Measurements from ENCODE around the gene S100A2.

Gene S100A2

DNA sequence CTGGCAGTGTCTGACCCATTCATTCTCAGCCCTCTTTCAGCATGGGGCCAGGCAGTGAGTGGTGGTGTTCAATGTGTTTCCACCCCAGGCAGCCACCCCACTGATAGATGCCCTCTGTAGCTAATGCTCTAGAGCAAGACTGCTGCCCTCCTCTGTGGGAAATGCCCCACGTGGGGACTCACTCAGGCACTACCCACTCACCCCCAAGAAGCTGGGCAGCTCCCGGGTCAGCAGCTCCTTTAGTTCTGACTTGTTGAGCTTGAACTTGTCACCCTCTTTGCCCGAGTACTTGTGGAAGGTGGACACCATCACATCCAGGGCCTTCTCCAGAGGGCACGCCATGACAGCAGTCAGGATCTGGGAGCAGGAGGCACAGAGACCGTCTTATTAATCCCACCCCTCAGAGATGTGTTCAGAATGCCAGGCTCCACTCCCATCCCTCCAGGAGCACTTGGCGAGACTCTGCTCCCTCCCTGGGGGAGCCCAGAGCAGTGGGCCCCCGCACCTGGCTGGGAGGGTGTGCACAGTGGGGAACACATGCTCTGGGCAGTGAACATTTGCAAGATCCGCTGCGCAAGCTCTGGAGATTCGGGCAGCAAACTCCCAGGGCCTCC lies 21.1 kb downstream of the S100A2 start:
- Histone ChIP-seq H2AFZ (ENCODE audit: low read length, unreplicated experiment) (peak overlapping the region; percentile 67), H3K27me3 (ENCODE audit: insufficient read depth, low read length) (no peaks in the 10 kb centered on the region), H3K4me1 (ENCODE audit: control insufficient read depth, insufficient read depth, low read length, unreplicated experiment) (peaks cover 55% of the 10 kb centered on the region), H3K27ac (ENCODE audit: low read depth, low read length) (peak overlapping the region; percentile 49; the same call in 1 of the 2 replicates), H3K36me3 (ENCODE audit: insufficient read depth, low read length) (no peaks in the 10 kb centered on the region), H3K4me3 (ENCODE audit: low read depth, low read length) (peak overlapping the region; percentile 64), H3K79me2 (ENCODE audit: control insufficient read depth, insufficient read depth, low read length, unreplicated experiment) (no peaks in the 10 kb centered on the region)

DNA sequence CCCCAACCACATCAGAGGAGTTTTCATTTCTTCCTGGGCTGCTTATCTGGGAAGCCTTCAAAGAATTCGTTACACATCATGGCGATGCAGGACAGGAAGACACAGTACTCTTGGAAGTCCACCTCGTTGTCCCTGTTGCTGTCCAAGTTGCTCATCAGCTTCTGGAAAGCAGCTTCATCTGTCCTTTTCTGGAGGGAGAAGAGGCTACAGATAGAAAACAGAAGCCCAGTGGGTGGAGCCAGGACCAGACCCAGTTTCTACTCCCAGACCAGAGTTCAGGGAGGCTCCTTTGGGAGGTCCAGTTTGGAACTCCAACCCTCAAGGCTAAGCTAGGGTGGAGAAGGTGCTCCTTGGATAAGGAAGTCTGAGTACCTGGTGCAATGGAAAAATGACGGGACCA lies 21.9 kb downstream of the S100A2 start:
- H3K36me3 ChIP-seq (ENCODE audit: insufficient read depth, low read length): no peaks in the 10 kb centered on the region
- no peaks in the 10 kb centered on the region for H3K27me3 ChIP-seq (ENCODE audit: insufficient read depth, low read length)
- H3K4me1 ChIP-seq (ENCODE audit: control insufficient read depth, insufficient read depth, low read length, unreplicated experiment): peaks cover 46% of the 10 kb centered on the region
- no peak overlapping the region for H2AFZ ChIP-seq (ENCODE audit: low read length, unreplicated experiment)
- peak overlapping the region; percentile 64; the same call in 1 of the 2 replicates for H3K4me3 ChIP-seq (ENCODE audit: low read depth, low read length)
- H3K27ac ChIP-seq (ENCODE audit: low read depth, low read length): no peak overlapping the region
- H3K79me2 ChIP-seq (ENCODE audit: control insufficient read depth, insufficient read depth, low read length, unreplicated experiment): no peaks in the 10 kb centered on the region

DNA sequence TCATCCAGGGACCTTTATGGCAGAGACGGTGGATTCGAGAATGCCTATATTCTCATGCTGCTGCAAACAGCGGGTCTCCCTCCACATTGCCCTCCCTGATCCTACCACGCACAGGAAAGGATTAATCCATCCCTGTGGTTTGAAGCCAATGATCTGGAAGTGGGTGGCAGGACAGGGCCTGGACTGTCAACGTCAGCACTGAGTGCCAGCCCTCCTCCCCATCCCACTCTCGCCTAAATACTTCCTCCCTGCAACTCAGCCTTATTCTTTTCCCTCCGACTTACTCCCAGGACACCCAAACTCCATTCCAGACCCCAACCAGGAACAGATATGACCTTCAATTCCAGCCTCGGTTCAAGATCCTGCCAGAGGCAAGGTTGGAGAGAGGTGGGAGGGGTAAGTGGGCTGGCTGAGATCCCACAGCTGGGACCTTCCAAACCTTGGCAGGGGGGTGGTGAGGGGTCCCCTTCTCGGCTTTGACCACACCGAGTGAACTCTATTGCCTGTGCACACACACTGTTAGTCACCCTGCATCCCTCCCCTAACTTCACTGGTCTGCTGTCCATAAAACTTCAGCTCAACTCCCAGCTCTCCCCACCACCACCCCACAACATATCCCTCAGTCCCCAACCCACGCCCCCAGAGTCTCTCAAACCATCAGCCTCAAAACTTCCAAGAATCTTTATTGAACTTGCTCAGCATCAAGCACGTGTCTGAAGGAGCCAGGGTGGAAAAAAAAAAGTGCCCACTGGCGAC lies 22.5 kb downstream of the S100A2 start:
- H3K79me2 ChIP-seq (ENCODE audit: control insufficient read depth, insufficient read depth, low read length, unreplicated experiment): no peaks in the 10 kb centered on the region
- no peaks in the 10 kb centered on the region for H3K36me3 ChIP-seq (ENCODE audit: insufficient read depth, low read length)
- no peaks in the 10 kb centered on the region for H3K27me3 ChIP-seq (ENCODE audit: insufficient read depth, low read length)
- H3K4me3 ChIP-seq (ENCODE audit: low read depth, low read length): no peak overlapping the region
- no peak overlapping the region for H3K27ac ChIP-seq (ENCODE audit: low read depth, low read length)
- H3K4me1 ChIP-seq (ENCODE audit: control insufficient read depth, insufficient read depth, low read length, unreplicated experiment): peaks cover 40% of the 10 kb centered on the region
- no peak overlapping the region for H2AFZ ChIP-seq (ENCODE audit: low read length, unreplicated experiment)

DNA sequence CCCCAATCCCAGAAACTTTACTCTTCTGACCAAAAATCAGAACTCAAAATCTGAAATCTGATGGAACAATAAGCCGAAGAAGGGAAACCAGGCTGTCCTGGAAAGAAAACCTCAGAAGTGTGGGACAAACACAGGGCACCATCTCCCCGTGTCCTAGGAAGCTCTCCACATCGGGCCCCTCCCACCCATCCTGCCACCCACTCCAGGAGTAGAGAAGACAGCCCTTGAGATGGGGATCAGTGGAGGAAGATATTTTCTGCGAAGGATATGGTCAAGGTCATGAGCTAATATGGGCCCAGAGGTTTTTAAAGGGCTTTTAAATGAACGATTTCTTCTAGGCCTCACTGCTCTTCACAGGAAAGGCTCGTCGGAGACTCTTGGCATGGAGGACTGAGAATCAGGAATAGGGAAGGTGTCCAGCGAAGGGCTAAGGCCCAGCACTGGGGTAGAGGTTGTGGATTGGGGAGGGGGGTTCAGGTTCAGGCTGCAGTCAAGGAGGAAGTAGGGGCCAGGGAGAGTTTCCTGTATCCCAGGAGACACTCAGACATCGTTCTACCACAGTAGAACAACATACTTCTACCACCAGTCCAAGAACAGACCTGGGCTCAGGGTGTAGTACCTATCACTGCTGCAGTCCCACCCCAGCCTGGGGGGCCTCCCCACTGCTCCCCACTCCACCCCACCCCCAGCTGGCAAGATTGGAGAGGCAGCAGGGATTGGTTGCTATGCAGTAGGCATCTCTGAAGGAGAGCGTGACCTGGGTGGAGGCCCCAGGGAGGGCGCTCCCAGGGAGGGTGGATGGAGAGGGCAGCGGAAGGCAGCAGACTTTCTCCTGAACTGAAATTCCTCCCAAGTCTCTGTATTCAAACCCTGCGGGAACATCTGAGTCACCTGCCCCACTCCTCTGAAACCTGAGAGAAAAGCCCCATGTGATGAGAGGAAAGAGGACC lies 23.7 kb downstream of the S100A2 start:
- Histone ChIP-seq H3K79me2 (ENCODE audit: control insufficient read depth, insufficient read depth, low read length, unreplicated experiment) (no peaks in the 10 kb centered on the region), H3K27me3 (ENCODE audit: insufficient read depth, low read length) (no peaks in the 10 kb centered on the region), H3K36me3 (ENCODE audit: insufficient read depth, low read length) (no peaks in the 10 kb centered on the region), H3K27ac (ENCODE audit: low read depth, low read length) (no peak overlapping the region), H3K4me1 (ENCODE audit: control insufficient read depth, insufficient read depth, low read length, unreplicated experiment) (peaks cover 37% of the 10 kb centered on the region), H2AFZ (ENCODE audit: low read length, unreplicated experiment) (no peak overlapping the region), H3K4me3 (ENCODE audit: low read depth, low read length) (no peak overlapping the region)

DNA sequence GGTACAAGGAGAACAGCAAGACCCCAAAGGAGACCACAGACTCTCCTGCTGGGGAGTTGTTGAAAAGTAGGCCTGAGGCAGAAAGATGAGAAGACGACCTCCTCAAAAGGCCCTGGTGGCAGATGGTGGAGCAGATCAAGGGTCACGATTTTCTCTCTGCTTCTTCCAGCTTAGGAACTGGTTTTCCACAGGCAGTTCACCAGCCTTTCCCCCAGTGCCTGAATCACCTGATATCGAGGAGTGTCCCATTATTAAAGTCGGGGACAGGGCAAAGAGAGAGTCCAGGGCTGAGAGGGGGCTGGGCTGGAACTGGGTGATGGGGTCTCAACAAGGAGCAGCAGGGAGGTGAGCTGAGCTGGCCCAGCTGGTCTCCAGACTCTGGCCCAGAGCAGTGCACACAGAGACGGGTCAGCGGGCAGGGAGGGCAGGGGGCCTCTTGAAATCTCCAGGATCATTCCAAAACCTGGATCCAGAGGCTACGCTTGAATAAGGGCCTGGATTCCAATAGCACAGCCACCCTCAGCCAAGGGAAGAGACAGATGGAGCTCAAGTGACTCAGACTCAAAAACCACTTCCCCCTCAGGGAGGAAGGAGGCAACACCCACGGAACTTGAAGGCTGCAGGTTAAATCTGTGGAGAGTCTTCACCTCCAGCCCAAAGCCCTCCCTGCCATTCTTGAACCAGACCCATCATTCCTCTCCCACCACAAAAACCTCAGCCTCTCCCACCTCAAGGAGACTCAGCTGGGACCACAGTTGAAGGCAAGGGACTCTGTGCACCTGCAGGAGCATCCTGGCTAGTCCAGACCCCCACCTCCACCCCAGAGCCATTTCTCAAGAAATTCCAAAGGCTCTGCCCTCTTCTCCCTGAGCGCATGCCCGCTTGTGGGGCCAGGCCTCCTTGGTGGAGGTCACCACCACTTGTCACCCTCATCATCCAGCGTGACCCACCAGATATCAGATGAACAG lies 25.0 kb downstream of the S100A2 start, which contains the start of gene S100A5:
Gene S100A5 (minus strand): TSS at position 541 of the 968 bp plus-strand sequence. CDS start 743 bp downstream, outside the sequence.
- no peak within 1 kb of the TSS for H3K27ac ChIP-seq (ENCODE audit: low read depth, low read length)
- H3K79me2 ChIP-seq (ENCODE audit: control insufficient read depth, insufficient read depth, low read length, unreplicated experiment): peaks cover 1% of the 10 kb centered on the region
- H2AFZ ChIP-seq (ENCODE audit: low read length, unreplicated experiment): no peak within 1 kb of the TSS
- peaks cover 33% of the 10 kb centered on the region for H3K4me1 ChIP-seq (ENCODE audit: control insufficient read depth, insufficient read depth, low read length, unreplicated experiment)
- H3K4me3 ChIP-seq (ENCODE audit: low read depth, low read length): no peak within 1 kb of the TSS
- no peaks in the 10 kb centered on the region for H3K36me3 ChIP-seq (ENCODE audit: insufficient read depth, low read length)
- H3K27me3 ChIP-seq (ENCODE audit: insufficient read depth, low read length): no peaks in the 10 kb centered on the region

DNA sequence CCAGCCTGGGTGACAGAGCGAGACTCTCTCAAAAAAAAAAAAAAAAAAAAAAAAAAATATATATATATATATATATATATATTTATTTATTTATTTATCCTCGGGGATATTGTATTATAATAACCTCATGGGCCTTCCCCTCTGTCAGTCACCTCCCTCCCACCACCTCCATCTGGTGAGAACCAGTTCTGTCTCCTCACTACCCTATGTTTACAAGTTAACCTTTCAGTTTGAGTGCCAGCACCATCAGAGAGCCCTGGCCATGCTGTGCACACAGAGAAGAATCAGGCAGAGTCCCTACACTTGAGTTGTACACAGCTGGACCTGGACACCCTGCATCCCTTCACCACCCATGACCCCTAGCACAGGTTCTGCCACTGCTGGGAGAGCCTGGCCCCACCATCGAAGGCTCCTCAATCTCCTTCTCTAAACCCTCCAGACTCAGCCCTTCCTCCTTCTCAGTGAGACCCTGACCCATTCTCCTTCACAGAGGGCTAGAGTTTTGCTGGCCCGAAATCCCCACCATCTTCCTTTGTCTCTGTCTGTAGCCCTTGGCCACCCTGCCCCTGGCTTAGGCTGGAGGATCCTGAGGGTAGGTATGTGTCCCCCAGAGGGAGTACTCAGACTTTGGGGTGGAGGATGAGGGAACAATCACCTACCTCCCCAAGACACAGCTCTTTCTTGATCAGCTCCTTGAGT lies 26.1 kb downstream of the S100A2 start:
- H3K4me3 ChIP-seq (ENCODE audit: low read depth, low read length): no peak overlapping the region
- no peak overlapping the region for H2AFZ ChIP-seq (ENCODE audit: low read length, unreplicated experiment)

DNA sequence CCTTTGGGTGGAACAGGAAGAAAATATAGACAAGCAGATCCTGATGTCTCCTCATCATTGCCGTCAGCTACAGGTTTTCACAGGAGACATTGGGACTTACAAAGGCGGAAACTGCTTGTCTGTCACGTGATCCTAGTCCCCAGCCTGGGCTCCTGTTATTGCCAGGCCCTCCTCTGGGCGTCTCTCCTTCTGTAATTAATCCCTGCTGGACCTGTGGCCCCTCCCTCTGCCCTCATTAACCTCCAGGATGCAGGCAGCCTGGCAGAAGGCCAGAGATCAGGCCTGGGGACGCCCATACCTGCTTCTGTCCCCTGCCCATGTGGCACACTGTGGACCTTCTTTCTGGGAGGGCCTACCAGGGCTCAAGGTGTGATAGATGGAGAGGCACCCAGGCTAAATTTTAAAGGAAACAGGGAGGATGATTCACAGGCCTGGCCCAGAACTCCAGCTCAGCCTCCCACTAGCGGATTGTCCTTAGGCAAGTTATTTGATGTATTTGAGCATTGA lies 27.3 kb downstream of the S100A2 start:
- Histone ChIP-seq H3K4me3 (ENCODE audit: low read depth, low read length) (no peak overlapping the region), H3K27ac (ENCODE audit: low read depth, low read length) (no peak overlapping the region), H2AFZ (ENCODE audit: low read length, unreplicated experiment) (no peak overlapping the region), H3K27me3 (ENCODE audit: insufficient read depth, low read length) (no peaks in the 10 kb centered on the region), H3K79me2 (ENCODE audit: control insufficient read depth, insufficient read depth, low read length, unreplicated experiment) (peaks cover 20% of the 10 kb centered on the region), H3K4me1 (ENCODE audit: control insufficient read depth, insufficient read depth, low read length, unreplicated experiment) (peaks cover 27% of the 10 kb centered on the region), H3K36me3 (ENCODE audit: insufficient read depth, low read length) (peaks cover 9% of the 10 kb centered on the region; the same call in 1 of the 2 replicates)

More for the DNA sequence above, 26.1 kb downstream of the S100A2 start:
- peaks cover 25% of the 10 kb centered on the region for H3K4me1 ChIP-seq (ENCODE audit: control insufficient read depth, insufficient read depth, low read length, unreplicated experiment)
- H3K79me2 ChIP-seq (ENCODE audit: control insufficient read depth, insufficient read depth, low read length, unreplicated experiment): peaks cover 12% of the 10 kb centered on the region
- peaks cover 4% of the 10 kb centered on the region; the same call in 1 of the 2 replicates for H3K36me3 ChIP-seq (ENCODE audit: insufficient read depth, low read length)
- no peak overlapping the region for H3K27ac ChIP-seq (ENCODE audit: low read depth, low read length)
- H3K27me3 ChIP-seq (ENCODE audit: insufficient read depth, low read length): no peaks in the 10 kb centered on the region

DNA sequence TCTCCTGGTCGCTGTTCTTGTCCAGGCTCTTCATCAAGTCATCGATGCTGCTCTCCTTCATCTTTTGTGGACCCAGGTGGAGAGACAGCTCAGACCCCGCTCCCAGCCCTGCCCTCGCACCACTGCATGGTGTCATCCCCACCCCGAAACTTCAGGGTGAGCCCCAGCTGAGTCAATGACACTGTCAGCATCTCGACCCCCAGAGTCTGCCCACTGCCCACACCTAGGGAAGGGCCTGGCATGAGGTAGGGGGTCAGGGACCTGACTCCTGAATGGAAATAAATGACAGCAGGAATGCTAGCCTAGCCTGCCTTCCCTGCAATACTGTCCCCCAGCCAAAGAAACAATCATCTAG lies 28.3 kb downstream of the S100A2 start:
- no peak overlapping the region for H2AFZ ChIP-seq (ENCODE audit: low read length, unreplicated experiment)

DNA sequence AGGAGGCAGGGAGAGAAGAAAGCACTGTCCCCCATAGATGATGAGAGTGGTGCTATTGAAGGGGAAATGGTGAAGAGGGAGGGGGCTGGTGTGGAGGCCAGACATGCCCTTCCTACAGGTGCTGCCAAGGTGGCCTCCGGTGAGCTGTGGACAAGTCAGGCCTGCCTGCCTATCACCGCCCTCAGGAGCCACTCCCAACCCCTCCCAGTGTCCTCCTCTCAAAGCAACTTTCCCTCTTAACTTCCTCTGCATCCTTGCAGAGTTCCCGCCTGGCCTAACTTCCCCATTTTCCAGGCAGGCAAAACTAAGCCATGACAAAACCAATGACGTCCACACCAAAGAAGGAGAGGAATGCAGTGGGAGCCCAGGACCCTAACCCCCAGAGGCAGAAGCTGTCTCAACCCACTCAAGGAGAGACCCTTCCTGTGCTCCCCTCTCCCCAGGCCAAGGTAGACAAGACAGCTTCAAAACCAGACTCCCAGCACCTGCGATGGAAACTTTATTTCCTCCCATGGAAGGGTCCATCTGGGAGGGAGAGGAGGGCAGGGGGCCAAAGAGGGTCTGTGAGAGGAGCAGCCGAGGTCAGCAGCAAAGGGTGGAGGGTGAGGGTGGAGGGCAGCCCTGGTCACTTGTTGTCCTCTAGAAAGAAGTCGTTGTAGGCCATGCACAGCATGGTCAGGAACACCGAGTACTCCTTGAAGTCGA lies 28.8 kb downstream of the S100A2 start:
- Histone ChIP-seq H3K4me1 (ENCODE audit: control insufficient read depth, insufficient read depth, low read length, unreplicated experiment) (peaks cover 41% of the 10 kb centered on the region), H3K79me2 (ENCODE audit: control insufficient read depth, insufficient read depth, low read length, unreplicated experiment) (peaks cover 20% of the 10 kb centered on the region), H2AFZ (ENCODE audit: low read length, unreplicated experiment) (no peak overlapping the region), H3K4me3 (ENCODE audit: low read depth, low read length) (peak overlapping the region; percentile 87), H3K36me3 (ENCODE audit: insufficient read depth, low read length) (peaks cover 9% of the 10 kb centered on the region; the same call in 1 of the 2 replicates), H3K27ac (ENCODE audit: low read depth, low read length) (peak overlapping the region; percentile 44), H3K27me3 (ENCODE audit: insufficient read depth, low read length) (no peaks in the 10 kb centered on the region)

More for the DNA sequence above, 28.3 kb downstream of the S100A2 start:
- Histone ChIP-seq H3K27ac (ENCODE audit: low read depth, low read length) (no peak overlapping the region), H3K4me1 (ENCODE audit: control insufficient read depth, insufficient read depth, low read length, unreplicated experiment) (peaks cover 36% of the 10 kb centered on the region), H3K36me3 (ENCODE audit: insufficient read depth, low read length) (peaks cover 9% of the 10 kb centered on the region; the same call in 1 of the 2 replicates), H3K27me3 (ENCODE audit: insufficient read depth, low read length) (no peaks in the 10 kb centered on the region), H3K4me3 (ENCODE audit: low read depth, low read length) (no peak overlapping the region), H3K79me2 (ENCODE audit: control insufficient read depth, insufficient read depth, low read length, unreplicated experiment) (peaks cover 20% of the 10 kb centered on the region)

Data from ACC112 (cell line).